Memory B cell (primary cell): Measurements from ENCODE around the gene AGAP3.

Source experiments
- ATAC-seq: fragments of 150-1000 bp; cut with Tn5 transposase; 2 replicates; pipeline ENCODE4 v1.10.0; 2021; ENCODE audit warnings: low read depth, mild to moderate bottlenecking, moderate library complexity
- DNase-seq, 2 donors: peaks; one replicate each; pipeline ENCODE4 v3.0.0; 2022; ENCODE audit warnings: low spot score in 2 of 2
- H3K27ac Mint-ChIP-seq: one replicate; pipeline ENCODE4 v1.8.0; 2022; ENCODE audit warnings: mild to moderate bottlenecking, moderate library complexity, mixed read lengths
- H3K27me3 Mint-ChIP-seq: one replicate; pipeline ENCODE4 v1.8.0; 2022; ENCODE audit warnings: mixed read lengths
- H3K36me3 Mint-ChIP-seq: one replicate; pipeline ENCODE4 v1.8.0; 2022; ENCODE audit warnings: mild to moderate bottlenecking, mixed read lengths
- H3K4me1 Mint-ChIP-seq: one replicate; pipeline ENCODE4 v1.8.0; 2022; ENCODE audit warnings: mixed read lengths
- H3K4me3 Mint-ChIP-seq: one replicate; pipeline ENCODE4 v1.8.0; 2022; ENCODE audit warnings: mild to moderate bottlenecking, moderate library complexity, mixed read lengths
- H3K9me3 Mint-ChIP-seq: one replicate; pipeline ENCODE4 v1.8.0; 2022; ENCODE audit warnings: mixed read lengths

Gene AGAP3

DNA sequence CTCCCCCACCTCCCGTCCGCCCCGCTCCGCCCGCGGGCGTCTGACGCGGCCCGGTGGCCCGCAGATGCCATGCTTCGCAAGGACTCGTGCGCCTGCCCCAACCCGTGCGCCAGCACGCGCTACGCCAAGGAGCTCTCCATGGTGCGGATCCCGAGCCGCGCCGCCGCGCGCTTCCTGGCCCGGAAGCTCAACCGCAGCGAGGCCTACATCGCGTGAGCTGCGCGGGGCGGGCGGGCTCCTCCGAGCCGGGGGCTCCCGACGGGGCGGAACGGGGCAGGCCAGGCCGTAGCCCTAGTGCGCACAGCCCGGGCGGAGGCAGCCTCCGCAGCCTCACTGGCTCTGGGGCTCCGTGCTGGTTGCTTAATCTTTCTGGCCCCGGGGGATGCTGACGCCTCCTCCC is 35.2 kb upstream of the AGAP3 start:
- ATAC-seq (peak; percentile 84), DNase-seq (peak in 1 of 2 donors; percentile 43)
- Mint-ChIP-seq H3K4me1 (no peaks in the 10 kb centered on the region), H3K36me3 (peaks cover 8% of the 10 kb centered on the region), H3K9me3 (no peaks in the 10 kb centered on the region), H3K4me3 (no peak overlapping the region), H3K27ac (no peak overlapping the region), H3K27me3 (peaks cover 7% of the 10 kb centered on the region)

- DNase-seq = no peak
- Mint-ChIP-seq H3K4me1 (peaks cover 11% of the 10 kb centered on the region), H3K27me3 (peaks cover 7% of the 10 kb centered on the region), H3K4me3 (no peak overlapping the region), H3K9me3 (no peaks in the 10 kb centered on the region), H3K36me3 (peaks cover 8% of the 10 kb centered on the region), H3K27ac (no peak overlapping the region)
- ATAC-seq = no peak
Observed at GRCh38 chr7:151053096-151053495, 33.2 kb upstream of the AGAP3 start.

GRCh38 chr7:151053751-151054150 is 32.5 kb upstream of the AGAP3 start:
- H3K4me1 Mint-ChIP-seq = peaks cover 14% of the 10 kb centered on the region
- no peaks in the 10 kb centered on the region for H3K9me3 Mint-ChIP-seq
- H3K27me3 Mint-ChIP-seq = peaks cover 7% of the 10 kb centered on the region
- no peak for DNase-seq
- H3K27ac Mint-ChIP-seq = no peak overlapping the region
- H3K4me3 Mint-ChIP-seq = no peak overlapping the region
- H3K36me3 Mint-ChIP-seq = peaks cover 8% of the 10 kb centered on the region
- no peak for ATAC-seq

DNA sequence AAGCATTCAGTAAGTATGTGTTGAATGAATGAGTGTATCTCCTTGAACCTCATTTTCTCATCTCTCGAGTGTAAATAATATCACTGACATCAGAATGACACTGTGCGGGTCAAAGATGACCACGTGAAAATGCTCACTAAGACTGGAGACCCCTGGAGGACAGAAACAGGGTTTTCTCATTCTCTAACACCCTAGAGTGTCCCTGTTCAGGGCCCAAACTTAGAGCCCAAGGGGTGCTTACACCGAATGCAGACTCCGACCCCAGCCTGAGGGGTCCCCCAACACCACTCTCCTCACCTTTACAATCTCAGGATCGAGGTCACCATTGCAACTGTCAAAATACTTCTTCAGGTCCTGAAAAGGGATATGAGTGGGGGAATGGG is 30.0 kb upstream of the AGAP3 start:
- no peaks in the 10 kb centered on the region for H3K9me3 Mint-ChIP-seq

GRCh38 chr7:151056666-151057505 is 29.4 kb upstream of the AGAP3 start:
- H3K9me3 Mint-ChIP-seq = no peaks in the 10 kb centered on the region
- DNase-seq (no peak), ATAC-seq (no peak)
- H3K4me1 Mint-ChIP-seq = peaks cover 27% of the 10 kb centered on the region
- H3K4me3 Mint-ChIP-seq = peak overlapping the region; percentile 93
- H3K27ac Mint-ChIP-seq = no peak overlapping the region
- H3K27me3 Mint-ChIP-seq = peaks cover 5% of the 10 kb centered on the region
- peaks cover 8% of the 10 kb centered on the region for H3K36me3 Mint-ChIP-seq

More for the DNA sequence above, 30.0 kb upstream of the AGAP3 start:
- no peak for DNase-seq
- Mint-ChIP-seq H3K4me3 (peak overlapping the region; percentile 93), H3K27ac (no peak overlapping the region), H3K27me3 (peaks cover 7% of the 10 kb centered on the region), H3K4me1 (peaks cover 23% of the 10 kb centered on the region), H3K36me3 (peaks cover 8% of the 10 kb centered on the region)
- no peak for ATAC-seq

DNA sequence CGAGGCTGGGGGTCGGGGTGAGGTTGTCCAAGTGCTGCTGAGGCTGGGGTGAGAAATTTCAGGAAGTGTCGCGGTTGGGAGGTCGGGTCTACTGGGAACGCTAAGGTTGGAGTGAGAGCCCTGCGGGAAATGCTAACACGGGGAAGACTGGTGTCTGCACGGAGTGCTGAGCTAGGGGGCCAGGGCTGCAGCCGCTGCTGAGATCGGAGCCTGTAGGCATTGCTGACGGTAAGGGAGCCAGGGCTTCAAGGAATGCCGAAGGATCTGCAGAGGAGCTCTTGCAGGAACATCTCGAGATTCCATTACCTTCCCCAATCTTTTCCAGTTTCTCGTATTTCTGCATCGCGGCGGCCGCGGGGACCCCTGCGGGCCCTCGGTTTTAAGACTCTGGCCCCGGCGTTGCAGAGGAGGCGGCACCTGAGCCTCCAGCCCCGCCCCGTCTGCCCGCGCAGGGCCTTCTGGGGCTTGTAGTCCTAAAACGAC is 28.7 kb upstream of the AGAP3 start, which contains the start of gene CDK5:
CDK5 (minus strand) TSS at position 392 of the 483 bp plus-strand sequence; CDS start at position 343, 49 bp downstream.
- Mint-ChIP-seq H3K4me1 (peaks cover 27% of the 10 kb centered on the region), H3K27ac (peak within 1 kb of the TSS; percentile 91), H3K27me3 (peaks cover 4% of the 10 kb centered on the region), H3K9me3 (no peaks in the 10 kb centered on the region), H3K4me3 (peak within 1 kb of the TSS; percentile 93), H3K36me3 (peaks cover 7% of the 10 kb centered on the region)
- ATAC-seq (peak; percentile 2), DNase-seq (no peak)

DNA sequence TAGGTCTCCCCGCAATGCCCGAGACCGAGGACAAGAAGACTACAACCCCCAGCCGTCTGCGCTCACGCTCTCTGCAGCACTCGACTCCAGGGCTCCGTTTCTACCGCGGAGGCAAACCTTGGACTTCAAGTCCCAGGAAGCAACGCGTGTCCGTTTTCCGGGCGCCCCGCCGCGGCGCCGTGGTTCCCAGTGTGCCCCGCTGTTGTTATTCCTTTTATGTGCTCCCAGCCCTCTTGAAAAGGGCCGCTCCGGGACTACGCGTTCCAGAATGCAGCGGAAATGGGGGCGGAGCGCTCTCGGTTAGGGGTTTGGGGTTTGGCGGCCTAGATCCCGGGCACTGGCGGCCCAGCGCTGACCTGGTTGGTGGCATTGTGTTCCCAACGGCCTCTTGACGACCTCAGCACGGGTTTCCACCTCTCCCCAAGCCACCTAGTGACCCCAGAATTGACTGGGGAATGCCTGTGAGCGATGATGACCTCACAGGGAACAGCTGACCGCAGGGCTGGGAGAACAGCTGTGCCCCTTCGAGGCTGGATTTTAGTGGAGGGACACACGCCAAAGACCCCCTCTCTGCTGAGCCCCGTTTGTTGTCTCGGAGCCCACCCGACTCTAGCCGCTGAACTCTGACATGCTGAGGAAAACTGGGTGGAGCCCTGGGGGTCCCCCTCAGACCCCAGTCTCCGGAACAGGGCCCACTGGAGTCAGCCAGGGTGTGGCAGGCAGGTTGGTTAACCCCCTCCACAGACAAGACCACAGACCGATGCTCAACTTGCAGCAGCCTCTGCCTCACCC is 28.1 kb upstream of the AGAP3 start:
- Mint-ChIP-seq H3K4me3 (peak overlapping the region; percentile 93), H3K27ac (peak overlapping the region; percentile 91), H3K4me1 (peaks cover 27% of the 10 kb centered on the region), H3K36me3 (peaks cover 3% of the 10 kb centered on the region), H3K27me3 (peaks cover 2% of the 10 kb centered on the region), H3K9me3 (no peaks in the 10 kb centered on the region)
- DNase-seq (peak; percentile 90 to 92), ATAC-seq (peak; percentile 88)

GRCh38 chr7:151058781-151059366 is 27.4 kb upstream of the AGAP3 start:
- H3K4me1 Mint-ChIP-seq = peaks cover 27% of the 10 kb centered on the region
- H3K27ac Mint-ChIP-seq = peak overlapping the region; percentile 91
- no peak for ATAC-seq
- H3K27me3 Mint-ChIP-seq = peaks cover 2% of the 10 kb centered on the region
- peaks cover 2% of the 10 kb centered on the region for H3K36me3 Mint-ChIP-seq
- peak in 1 of 2 donors; percentile 40 for DNase-seq
- H3K9me3 Mint-ChIP-seq = no peaks in the 10 kb centered on the region
- H3K4me3 Mint-ChIP-seq = peak overlapping the region; percentile 93

DNA sequence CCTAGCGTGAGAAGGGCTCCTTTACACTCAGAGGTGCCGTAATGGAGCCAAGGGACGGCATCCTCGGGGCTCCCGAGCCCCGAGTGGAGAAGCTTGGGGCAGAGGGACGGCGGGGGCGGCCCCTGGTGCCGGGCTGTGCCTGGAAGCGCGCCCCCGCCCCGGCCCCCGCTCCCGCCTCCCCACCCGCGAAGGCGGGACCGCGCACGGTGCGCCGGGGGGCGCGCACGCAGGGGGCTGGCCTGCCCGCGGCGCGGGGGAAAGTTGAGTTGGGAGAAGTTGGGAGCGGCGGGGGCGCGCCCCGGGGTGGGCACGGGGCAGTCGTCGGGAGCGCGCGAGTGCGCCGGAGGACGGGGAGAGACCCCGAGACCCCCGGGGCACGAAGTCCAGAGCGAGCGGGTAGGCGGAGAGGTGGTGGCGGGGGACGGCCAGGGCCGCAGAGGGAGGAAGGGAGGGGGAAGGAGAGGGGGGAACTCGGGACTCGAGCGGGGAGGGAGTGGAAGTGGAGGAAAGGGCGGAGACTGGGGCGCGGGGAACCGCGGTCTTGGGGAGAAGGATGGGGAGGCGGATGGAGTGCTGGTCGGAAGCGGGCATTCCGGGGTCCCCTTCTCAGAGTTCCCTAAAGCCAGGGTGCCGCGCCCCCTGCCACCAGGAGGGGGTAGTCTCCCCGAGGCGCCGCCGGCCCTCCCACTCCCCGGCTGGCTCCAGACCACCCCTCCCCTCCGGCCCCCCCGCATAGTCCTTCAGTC is 26.7 kb upstream of the AGAP3 start, which contains the start of gene SLC4A2:
SLC4A2 (plus strand) TSS at position 223 of the 746 bp plus-strand sequence. CDS start 2,399 bp downstream, outside the sequence.
- H3K4me3 Mint-ChIP-seq = peak within 1 kb of the TSS; percentile 93
- H3K9me3 Mint-ChIP-seq = no peaks in the 10 kb centered on the region
- H3K27me3 Mint-ChIP-seq = no peaks in the 10 kb centered on the region
- ATAC-seq (peak; percentile 44), DNase-seq (peak; percentile 70 to 90)
- peaks cover 27% of the 10 kb centered on the region for H3K4me1 Mint-ChIP-seq
- peak within 1 kb of the TSS; percentile 91 for H3K27ac Mint-ChIP-seq
- no peaks in the 10 kb centered on the region for H3K36me3 Mint-ChIP-seq

GRCh38 chr7:151060113-151060415 is 26.2 kb upstream of the AGAP3 start:
- no peaks in the 10 kb centered on the region for H3K9me3 Mint-ChIP-seq
- ATAC-seq (no peak), DNase-seq (no peak)
- H3K27ac Mint-ChIP-seq = peak overlapping the region; percentile 91
- H3K36me3 Mint-ChIP-seq = no peaks in the 10 kb centered on the region
- no peaks in the 10 kb centered on the region for H3K27me3 Mint-ChIP-seq
- H3K4me1 Mint-ChIP-seq = peaks cover 27% of the 10 kb centered on the region
- H3K4me3 Mint-ChIP-seq = peak overlapping the region; percentile 93

- peak overlapping the region; percentile 24 for H3K27ac Mint-ChIP-seq
- peaks cover 27% of the 10 kb centered on the region for H3K4me1 Mint-ChIP-seq
- DNase-seq = no peak
- no peaks in the 10 kb centered on the region for H3K27me3 Mint-ChIP-seq
- no peaks in the 10 kb centered on the region for H3K9me3 Mint-ChIP-seq
- H3K36me3 Mint-ChIP-seq = peaks cover 3% of the 10 kb centered on the region
- no peak for ATAC-seq
- H3K4me3 Mint-ChIP-seq = peak overlapping the region; percentile 93
Observed at GRCh38 chr7:151060416-151061212, 25.7 kb upstream of the AGAP3 start.

GRCh38 chr7:151061213-151062110 is 24.8 kb upstream of the AGAP3 start:
- no peaks in the 10 kb centered on the region for H3K9me3 Mint-ChIP-seq
- peaks cover 27% of the 10 kb centered on the region for H3K4me1 Mint-ChIP-seq
- no peaks in the 10 kb centered on the region for H3K27me3 Mint-ChIP-seq
- peaks cover 3% of the 10 kb centered on the region for H3K36me3 Mint-ChIP-seq
- no peak for ATAC-seq
- no peak for DNase-seq
- peak overlapping the region; percentile 24 for H3K27ac Mint-ChIP-seq
- H3K4me3 Mint-ChIP-seq = peak overlapping the region; percentile 93
